GM23248 (cell line): ENCODE measurements around the gene CETP.

ENCODE experiments used
- EZH2 ChIP-seq: fragments of 200-600 bp; sonication (generic); IDR thresholded peaks from 2 replicates; pipeline ENCODE4 v1.6.1; 2018; ENCODE audit warnings: antibody characterized with exemption, mild to moderate bottlenecking; ENCODE audit not compliant: insufficient read depth, poor library complexity, severe bottlenecking
- EZH2phosphoT487 ChIP-seq: fragments of 200-600 bp; sonication (generic); IDR thresholded peaks from 2 replicates; pipeline ENCODE4 v1.6.1; 2018; ENCODE audit warnings: antibody characterized with exemption, moderate library complexity, mild to moderate bottlenecking, low read depth; ENCODE audit not compliant: insufficient read depth

GRCh38 chr16:56982695-56983094, 20.9 kb downstream of the CETP start:
- TF ChIP-seq EZH2phosphoT487 (no peak), EZH2 (no peak)
